ENCODE data around the gene RERE. TPM values are rescaled to one million over a fixed set of nuclear protein-coding genes. Genes with fewer than 3 reads are reported as not detected.
A peak's percentile ranks its signal among the peaks of the same experiment; 100 is the strongest.

RERE gene
- total and polyA plus RNA-seq, 4 donors: 26.8 to 133 (median 82.7) TPM

DNA sequence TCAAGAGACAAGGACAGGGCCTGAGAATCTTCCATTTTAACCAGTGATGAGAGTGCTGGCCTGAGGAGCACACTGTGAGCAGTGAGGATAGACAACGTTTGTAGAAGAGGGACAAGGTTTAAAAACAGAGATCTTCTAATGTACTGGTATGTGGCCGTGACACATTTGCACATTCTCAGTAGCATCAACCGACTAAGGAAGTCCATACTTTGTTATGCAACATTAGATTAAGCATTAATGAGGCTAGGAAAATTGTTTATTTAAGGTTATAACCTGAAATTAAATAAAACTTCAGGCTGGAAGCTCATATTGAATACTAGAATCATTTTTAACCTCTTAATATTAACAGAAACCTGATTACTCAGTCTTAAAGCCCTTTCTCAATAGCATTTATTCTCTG, 400.6 kb downstream of the RERE start:
- no peak for ATAC-seq (ENCODE audit: low FRiP score)
- 25 to 26% methylated on average over 3 of the region's 3 CpGs for WGBS, 2 donors
- intact Hi-C loops (cut with DNase I): no loop called here
- H3K4me3 ChIP-seq (ENCODE audit: low read length in 2 of 2): no peak overlapping the region
- H3K27me3 ChIP-seq (ENCODE audit: control insufficient read depth in 1 of 2, insufficient read depth in 2 of 2, low read length in 1 of 2): no peaks in the 10 kb centered on the region
- peaks cover 0 to 2% of the 10 kb centered on the region in 2 donors for H3K36me3 ChIP-seq (ENCODE audit: control insufficient read depth in 1 of 2, insufficient read depth in 2 of 2, low read length in 1 of 2)
- H3K9me3 ChIP-seq (ENCODE audit: control insufficient read depth, low read length): no peaks in the 10 kb centered on the region
- DNase-seq: no peak
- peaks cover 3 to 4% of the 10 kb centered on the region in 2 donors for H3K4me1 ChIP-seq (ENCODE audit: control insufficient read depth in 1 of 2, insufficient read depth in 2 of 2, low read length in 2 of 2)
- peak overlapping the region in 1 of 2 donors; percentile 48 for H3K27ac ChIP-seq (ENCODE audit: low read depth in 1 of 2, low read length in 2 of 2)

DNA sequence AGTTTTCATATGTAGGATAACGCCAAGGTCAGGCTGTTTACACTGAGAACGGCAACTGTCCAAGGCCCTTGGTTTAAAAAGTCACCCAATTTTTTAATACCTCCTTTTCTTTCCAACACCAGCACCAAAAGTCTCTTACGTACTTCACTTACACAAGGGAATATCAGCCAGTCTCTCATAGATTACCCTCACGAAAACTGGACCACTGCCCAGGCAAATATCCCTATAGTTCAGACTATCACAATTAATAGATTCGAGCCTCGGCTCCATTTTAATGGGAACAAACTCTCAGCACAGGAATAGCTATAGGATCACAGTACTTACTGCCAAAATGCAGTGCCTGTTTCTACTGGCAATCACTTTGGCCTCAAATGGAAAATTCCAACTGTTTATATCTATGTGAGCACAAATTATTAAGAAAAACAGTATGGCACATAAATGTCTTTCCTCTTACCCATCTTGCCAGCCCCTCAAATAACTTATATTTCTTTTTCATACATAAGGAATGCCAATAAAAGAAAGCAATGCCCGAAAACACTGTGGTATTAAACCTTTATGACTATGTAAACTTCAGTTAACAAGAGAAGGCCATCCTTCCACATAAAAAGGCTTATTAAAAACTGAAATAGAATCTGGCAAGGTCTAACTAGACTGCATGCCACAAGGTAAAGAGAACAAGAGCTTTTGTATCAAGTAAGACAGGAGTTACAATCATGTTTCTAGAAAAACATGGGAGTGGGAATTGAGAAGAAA, 401.7 kb downstream of the RERE start:
- 8 to 9% methylated on average over 7 of the region's 7 CpGs for WGBS, 2 donors

DNA sequence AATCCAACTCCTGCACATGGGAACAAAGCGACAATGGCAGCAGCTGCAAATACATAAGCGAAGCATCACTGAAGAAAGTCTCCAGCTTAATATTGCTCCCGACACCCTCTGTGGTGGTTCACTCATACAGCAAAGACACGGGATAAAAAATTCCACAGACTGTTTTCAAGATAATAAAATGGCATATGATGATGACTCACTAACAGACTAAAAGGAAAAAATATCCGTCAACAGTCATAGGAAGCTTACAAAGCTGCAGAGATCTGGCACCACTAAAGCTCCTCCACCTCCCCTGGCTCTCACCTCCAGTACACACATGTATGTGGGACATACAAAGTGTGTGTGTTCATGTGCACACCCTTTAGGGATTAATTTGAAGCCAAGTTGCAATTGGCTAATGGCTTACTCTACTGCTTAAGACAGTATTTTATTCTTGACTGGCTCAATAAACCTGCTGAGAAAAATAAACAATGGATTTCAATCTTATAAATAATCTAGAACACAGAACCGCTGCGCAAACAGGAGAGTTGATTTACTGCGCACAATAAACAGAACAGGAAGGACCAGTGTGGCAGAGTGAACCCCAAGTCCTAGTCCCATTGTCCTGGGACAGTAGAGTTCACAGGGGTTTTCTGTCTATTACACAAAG, 405.1 kb downstream of the RERE start:
- Histone ChIP-seq H3K4me3 (ENCODE audit: low read length in 2 of 2) (peak overlapping the region in 1 of 2 donors; percentile 5), H3K36me3 (ENCODE audit: control insufficient read depth in 1 of 2, insufficient read depth in 2 of 2, low read length in 1 of 2) (no peaks in the 10 kb centered on the region), H3K27ac (ENCODE audit: low read depth in 1 of 2, low read length in 2 of 2) (peak overlapping the region; percentile 36 to 76), H3K27me3 (ENCODE audit: control insufficient read depth in 1 of 2, insufficient read depth in 2 of 2, low read length in 1 of 2) (no peaks in the 10 kb centered on the region), H3K4me1 (ENCODE audit: control insufficient read depth in 1 of 2, insufficient read depth in 2 of 2, low read length in 2 of 2) (peaks cover 5 to 29% of the 10 kb centered on the region in 2 donors), H3K9me3 (ENCODE audit: control insufficient read depth, low read length) (no peaks in the 10 kb centered on the region)
- WGBS, 2 donors: 27 to 31% methylated on average over 8 of the region's 8 CpGs
- intact Hi-C loops (cut with DNase I): no loop called here
- DNase-seq (no peak), ATAC-seq (ENCODE audit: low FRiP score) (peak; percentile 70)

More for the DNA sequence above, 401.7 kb downstream of the RERE start:
- Histone ChIP-seq H3K27ac (ENCODE audit: low read depth in 1 of 2, low read length in 2 of 2) (peak overlapping the region; percentile 32 to 82), H3K36me3 (ENCODE audit: control insufficient read depth in 1 of 2, insufficient read depth in 2 of 2, low read length in 1 of 2) (peaks cover 0 to 2% of the 10 kb centered on the region in 2 donors), H3K9me3 (ENCODE audit: control insufficient read depth, low read length) (no peaks in the 10 kb centered on the region), H3K4me1 (ENCODE audit: control insufficient read depth in 1 of 2, insufficient read depth in 2 of 2, low read length in 2 of 2) (peaks cover 4 to 13% of the 10 kb centered on the region in 2 donors), H3K27me3 (ENCODE audit: control insufficient read depth in 1 of 2, insufficient read depth in 2 of 2, low read length in 1 of 2) (no peaks in the 10 kb centered on the region), H3K4me3 (ENCODE audit: low read length in 2 of 2) (no peak overlapping the region)
- DNase-seq: no peak
- no peak for ATAC-seq (ENCODE audit: low FRiP score)
- intact Hi-C loops (cut with DNase I): no loop called here

DNA sequence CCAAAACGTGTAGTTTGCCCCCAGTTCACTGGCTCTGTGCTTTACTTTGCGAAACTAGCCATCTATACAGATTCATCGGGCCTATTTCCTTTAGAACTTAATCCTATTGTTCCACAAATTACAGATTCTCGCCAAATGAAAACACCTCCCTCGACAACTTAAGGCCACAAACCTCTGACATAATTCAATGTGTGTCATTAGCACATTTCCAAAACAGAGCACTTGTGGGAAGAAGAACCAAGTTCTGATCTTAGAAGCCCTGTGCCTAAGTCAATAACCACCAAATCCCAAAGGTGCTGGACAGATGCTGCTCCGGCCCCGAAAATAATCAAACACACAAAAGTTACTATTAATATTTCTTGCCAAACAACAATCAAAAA, 405.6 kb downstream of the RERE start:
- peaks cover 7 to 32% of the 10 kb centered on the region in 2 donors for H3K4me1 ChIP-seq (ENCODE audit: control insufficient read depth in 1 of 2, insufficient read depth in 2 of 2, low read length in 2 of 2)
- intact Hi-C loops (cut with DNase I): no loop called here
- ATAC-seq (ENCODE audit: low FRiP score): no peak
- DNase-seq: no peak
- 26 to 32% methylated on average over 7 of the region's 7 CpGs for WGBS, 2 donors
- no peaks in the 10 kb centered on the region for H3K27me3 ChIP-seq (ENCODE audit: control insufficient read depth in 1 of 2, insufficient read depth in 2 of 2, low read length in 1 of 2)
- no peaks in the 10 kb centered on the region for H3K9me3 ChIP-seq (ENCODE audit: control insufficient read depth, low read length)
- H3K4me3 ChIP-seq (ENCODE audit: low read length in 2 of 2): peak overlapping the region in 1 of 2 donors; percentile 5
- H3K27ac ChIP-seq (ENCODE audit: low read depth in 1 of 2, low read length in 2 of 2): peak overlapping the region in 1 of 2 donors; percentile 13
- H3K36me3 ChIP-seq (ENCODE audit: control insufficient read depth in 1 of 2, insufficient read depth in 2 of 2, low read length in 1 of 2): no peaks in the 10 kb centered on the region

DNA sequence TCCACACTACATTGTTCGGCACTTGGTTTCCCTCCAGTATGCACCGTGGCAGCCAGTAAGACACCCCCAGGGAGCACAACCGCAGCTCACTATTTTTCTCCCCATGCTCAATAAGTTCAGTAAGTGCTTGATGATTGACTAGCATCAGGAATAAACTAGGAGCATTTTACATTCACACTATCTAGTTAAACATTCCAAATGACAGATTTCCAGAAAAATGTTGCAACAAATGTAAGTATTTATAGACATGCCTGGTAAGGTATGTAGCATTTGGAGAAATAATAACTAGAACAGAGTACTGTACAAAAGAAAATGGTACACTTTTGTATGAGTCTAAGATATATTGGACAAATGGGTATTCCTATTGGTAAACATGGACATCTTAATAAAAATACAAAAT, 406.6 kb downstream of the RERE start:
- H3K9me3 ChIP-seq (ENCODE audit: control insufficient read depth, low read length): no peaks in the 10 kb centered on the region
- WGBS, 2 donors: 29 to 36% methylated on average over 3 of the region's 3 CpGs
- H3K4me1 ChIP-seq (ENCODE audit: control insufficient read depth in 1 of 2, insufficient read depth in 2 of 2, low read length in 2 of 2): peaks cover 7 to 32% of the 10 kb centered on the region in 2 donors
- peak overlapping the region in 1 of 2 donors; percentile 37 for H3K27ac ChIP-seq (ENCODE audit: low read depth in 1 of 2, low read length in 2 of 2)
- H3K27me3 ChIP-seq (ENCODE audit: control insufficient read depth in 1 of 2, insufficient read depth in 2 of 2, low read length in 1 of 2): no peaks in the 10 kb centered on the region
- ATAC-seq (ENCODE audit: low FRiP score) (no peak), DNase-seq (no peak)
- H3K36me3 ChIP-seq (ENCODE audit: control insufficient read depth in 1 of 2, insufficient read depth in 2 of 2, low read length in 1 of 2): no peaks in the 10 kb centered on the region
- H3K4me3 ChIP-seq (ENCODE audit: low read length in 2 of 2): no peak overlapping the region
- intact Hi-C loops (cut with DNase I): no loop called here

DNA sequence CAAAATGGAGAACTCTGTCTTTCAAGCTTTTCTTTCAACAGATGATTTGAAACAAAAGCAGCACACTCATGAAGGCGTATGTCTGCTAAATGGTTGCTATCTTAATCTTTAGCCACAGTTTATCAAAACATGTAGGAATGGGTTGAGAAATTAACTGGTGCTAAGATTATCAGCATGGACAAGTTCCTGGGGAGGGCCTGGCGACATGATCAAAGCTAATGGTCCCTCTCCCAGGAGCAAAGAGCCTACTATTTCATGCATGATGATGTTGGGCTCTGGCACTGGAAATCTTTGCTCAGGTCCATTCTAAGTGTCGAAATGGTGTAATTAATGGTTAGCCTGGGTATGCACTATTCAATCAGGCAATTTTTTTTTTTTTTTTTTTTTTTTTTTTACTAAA, 407.8 kb downstream of the RERE start:
- WGBS, 2 donors: 63 to 68% methylated on average over 3 of the region's 3 CpGs
- Histone ChIP-seq H3K36me3 (ENCODE audit: control insufficient read depth in 1 of 2, insufficient read depth in 2 of 2, low read length in 1 of 2) (no peaks in the 10 kb centered on the region), H3K27ac (ENCODE audit: low read depth in 1 of 2, low read length in 2 of 2) (peak overlapping the region; percentile 39 to 64), H3K9me3 (ENCODE audit: control insufficient read depth, low read length) (no peaks in the 10 kb centered on the region), H3K4me1 (ENCODE audit: control insufficient read depth in 1 of 2, insufficient read depth in 2 of 2, low read length in 2 of 2) (peaks cover 7 to 32% of the 10 kb centered on the region in 2 donors), H3K27me3 (ENCODE audit: control insufficient read depth in 1 of 2, insufficient read depth in 2 of 2, low read length in 1 of 2) (no peaks in the 10 kb centered on the region), H3K4me3 (ENCODE audit: low read length in 2 of 2) (no peak overlapping the region)
- intact Hi-C loops (cut with DNase I): loop anchor here (5.0 kb wide), 1 partner anchor 37 kb away; no protein-coding TSS in a partner anchor
- no peak for DNase-seq
- ATAC-seq (ENCODE audit: low FRiP score): no peak

DNA sequence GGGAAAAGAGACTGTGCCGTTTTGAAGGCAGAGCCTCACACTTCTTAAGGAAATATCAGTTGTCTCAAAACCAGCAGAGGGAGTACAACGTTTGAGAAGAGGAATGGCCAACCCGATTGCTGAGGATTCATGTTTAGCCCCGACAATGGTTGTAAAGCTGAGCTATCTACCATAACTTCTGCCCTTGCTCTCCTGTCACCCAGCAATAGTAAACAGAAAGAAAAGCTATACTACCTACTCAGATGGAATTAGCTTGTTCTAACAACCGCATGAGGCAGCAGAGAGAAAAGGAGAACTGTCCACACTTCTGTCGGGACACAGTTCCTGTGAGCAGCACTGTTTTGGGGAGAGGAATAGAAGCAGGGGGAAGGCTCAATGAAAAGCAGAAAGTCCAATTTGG, 408.3 kb downstream of the RERE start:
- ATAC-seq (ENCODE audit: low FRiP score) (peak; percentile 63), DNase-seq (no peak)
- Histone ChIP-seq H3K36me3 (ENCODE audit: control insufficient read depth in 1 of 2, insufficient read depth in 2 of 2, low read length in 1 of 2) (no peaks in the 10 kb centered on the region), H3K27ac (ENCODE audit: low read depth in 1 of 2, low read length in 2 of 2) (peak overlapping the region in 1 of 2 donors; percentile 15), H3K27me3 (ENCODE audit: control insufficient read depth in 1 of 2, insufficient read depth in 2 of 2, low read length in 1 of 2) (no peaks in the 10 kb centered on the region), H3K4me3 (ENCODE audit: low read length in 2 of 2) (no peak overlapping the region), H3K9me3 (ENCODE audit: control insufficient read depth, low read length) (no peaks in the 10 kb centered on the region), H3K4me1 (ENCODE audit: control insufficient read depth in 1 of 2, insufficient read depth in 2 of 2, low read length in 2 of 2) (peaks cover 7 to 32% of the 10 kb centered on the region in 2 donors)
- WGBS, 2 donors: 0 to 1% methylated on average over 6 of the region's 6 CpGs
- intact Hi-C loops (cut with DNase I): loop anchor here (5.0 kb wide), 1 partner anchor 37 kb away; no protein-coding TSS in a partner anchor

DNA sequence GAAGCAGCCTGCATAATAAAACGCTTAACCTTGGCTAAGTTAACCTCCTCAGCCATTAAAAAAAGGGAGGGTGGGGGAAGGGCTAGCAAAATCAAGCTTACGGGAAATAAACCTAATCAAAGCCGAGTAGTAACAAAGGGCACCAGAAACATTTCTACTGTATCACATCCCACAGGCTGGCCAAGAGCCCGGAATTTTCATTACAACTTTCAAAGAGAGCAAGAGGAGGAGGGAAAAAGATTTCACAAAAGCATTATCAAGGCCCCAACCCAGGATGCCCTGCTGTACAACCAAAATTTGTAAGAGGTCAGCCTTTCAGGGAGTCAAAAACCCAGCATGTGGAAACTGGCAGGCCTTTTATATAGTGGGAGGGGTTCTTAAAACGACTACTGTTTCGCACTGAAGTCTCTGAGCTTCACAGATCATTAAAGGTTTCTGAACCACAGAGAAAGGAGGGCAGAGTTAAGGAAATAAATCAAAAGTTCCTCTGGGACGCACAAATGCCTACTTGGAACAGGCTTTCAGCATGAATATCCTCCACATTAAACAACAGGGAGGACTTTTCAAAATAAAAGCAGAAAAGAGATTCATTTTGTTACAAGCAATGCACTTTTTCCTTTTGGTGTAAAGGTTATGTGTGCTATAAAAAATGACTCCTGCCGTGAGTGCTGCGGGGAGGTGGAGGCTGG, 409.1 kb downstream of the RERE start:
- Histone ChIP-seq H3K36me3 (ENCODE audit: control insufficient read depth in 1 of 2, insufficient read depth in 2 of 2, low read length in 1 of 2) (no peaks in the 10 kb centered on the region), H3K27ac (ENCODE audit: low read depth in 1 of 2, low read length in 2 of 2) (peak overlapping the region; percentile 79 to 92), H3K4me3 (ENCODE audit: low read length in 2 of 2) (no peak overlapping the region), H3K27me3 (ENCODE audit: control insufficient read depth in 1 of 2, insufficient read depth in 2 of 2, low read length in 1 of 2) (no peaks in the 10 kb centered on the region), H3K9me3 (ENCODE audit: control insufficient read depth, low read length) (no peaks in the 10 kb centered on the region), H3K4me1 (ENCODE audit: control insufficient read depth in 1 of 2, insufficient read depth in 2 of 2, low read length in 2 of 2) (peaks cover 7 to 32% of the 10 kb centered on the region in 2 donors)
- DNase-seq (peak in 1 of 2 donors; percentile 81), ATAC-seq (ENCODE audit: low FRiP score) (peak; percentile 58)
- intact Hi-C loops (cut with DNase I): loop anchor here (5.0 kb wide), 1 partner anchor 36 kb away; no protein-coding TSS in a partner anchor
- WGBS, 2 donors: 3 to 7% methylated on average over 9 of the region's 9 CpGs
